GM12878 (cell line): ENCODE results near the gene TMEM231. TPM values are rescaled to one million over a fixed set of nuclear protein-coding genes. Genes with fewer than 3 reads are reported as not detected.

Experiments
- ATAC-seq: fragments of 200-7000 bp; cut with Tn5 transposase; 3 replicates; pipeline ENCODE4 v1.9.1; 2020; ENCODE audit warnings: mild to moderate bottlenecking, moderate library complexity
- Bru-seq: library from RNA; stranded (reverse); fragments of 400-500 nt; gene quantifications from one replicate; lab custom pipeline; 2021; lab: Mats Ljungman, UMichigan
- BruChase-seq, 2 experiments: library from RNA; stranded (reverse); fragments of 400-500 nt; gene quantifications; one replicate each; lab custom pipeline; 2021; lab: Mats Ljungman, UMichigan
- BruUV-seq: library from RNA; stranded (reverse); fragments of 400-500 nt; replicated peaks from 2 replicates; lab custom pipeline; 2021; lab: Mats Ljungman, UMichigan
- CTCF ChIA-PET: fragments of 300-600 bp; sonication (Branson Sonifier 250); formaldehyde crosslinking; extraction: SDS; loops from one replicate; lab custom pipeline; 2021; ENCODE audit warnings: inconsistent platforms; lab: Yijun Ruan, JAX
- POLR2A ChIA-PET: fragments of 350-600 bp; formaldehyde crosslinking; extraction: SDS; loops from one replicate; lab custom pipeline; 2021; ENCODE audit warnings: inconsistent platforms; lab: Charles Lee
- RAD21 ChIA-PET: fragments of 300-600 bp; sonication (Branson Sonifier 250); formaldehyde crosslinking; loops from one replicate; lab custom pipeline; 2023; ENCODE audit warnings: antibody characterized with exemption; ENCODE audit not compliant: unreplicated experiment; lab: Charles Lee
- SMC1A ChIA-PET: fragments of 300-600 bp; sonication (Branson Sonifier 250); formaldehyde crosslinking; loops from one replicate; lab custom pipeline; 2023; ENCODE audit not compliant: unreplicated experiment, uncharacterized antibody; lab: Charles Lee
- DNase-seq: peaks from one replicate; pipeline ENCODE4 v3.0.0-alpha.2; 2011; ENCODE audit warnings: low read depth, low spot score
- FAIRE-seq: peaks from 3 replicates; lab custom pipeline; 2011; peaks lifted over from hg19 to GRCh38; lab: Jason Lieb, UNC
- H2AFZ ChIP-seq: 2 replicates; pipeline ENCODE4 v1.6.0; 2011; ENCODE audit warnings: low read depth, low read length, control low read depth; ENCODE audit not compliant: control insufficient read depth
- H3K27ac ChIP-seq: 2 replicates; pipeline ENCODE4 v1.5.1; 2011; ENCODE audit warnings: control low read depth; ENCODE audit not compliant: control insufficient read depth, insufficient read depth
- H3K27me3 ChIP-seq, 2 experiments: replicated peaks in 1 of 2; 2 replicates each; pipeline versions ENCODE4 v1.6.0 to v1.6.1; 2011; ENCODE audit warnings: low read length in 1 of 2; ENCODE audit not compliant: control insufficient read depth in 2 of 2, insufficient read depth in 2 of 2
- H3K36me3 ChIP-seq, 2 experiments: 2 replicates each; pipeline ENCODE4 v1.5.1; 2011; ENCODE audit warnings: low read length in 1 of 2; ENCODE audit not compliant: control insufficient read depth in 2 of 2, insufficient read depth in 2 of 2
- H3K4me1 ChIP-seq: 2 replicates; pipeline ENCODE4 v1.6.1; 2011; ENCODE audit warnings: mild to moderate bottlenecking, low read length, moderate library complexity, mixed read lengths; ENCODE audit not compliant: control insufficient read depth, insufficient read depth
- H3K4me2 ChIP-seq: 2 replicates; pipeline ENCODE4 v1.6.0; 2011; ENCODE audit warnings: control low read depth; ENCODE audit not compliant: control insufficient read depth, insufficient read depth
- H3K4me3 ChIP-seq: fragments of 200-600 bp; sonication (generic); 2 replicates; pipeline ENCODE4 v1.5.1; 2016
- H3K79me2 ChIP-seq: 2 replicates; pipeline ENCODE4 v1.6.0; 2011; ENCODE audit warnings: low read length; ENCODE audit not compliant: control insufficient read depth, insufficient read depth
- H3K9ac ChIP-seq: 2 replicates; pipeline ENCODE4 v1.8.0; 2011; ENCODE audit warnings: low read length, control low read depth, mixed read lengths; ENCODE audit not compliant: control insufficient read depth, insufficient read depth
- H3K9me3 ChIP-seq: replicated peaks from 3 replicates; pipeline ENCODE4 v1.5.1; 2011; ENCODE audit warnings: mild to moderate bottlenecking, low read length; ENCODE audit not compliant: control insufficient read depth, insufficient read depth
- H4K20me1 ChIP-seq: 2 replicates; pipeline ENCODE4 v1.6.0; 2011; ENCODE audit not compliant: control insufficient read depth, insufficient read depth
- ASH2L ChIP-seq: fragments of 300-600, 200-600 bp; sonication (generic); IDR thresholded peaks from 2 replicates; pipeline ENCODE4 v1.6.1; 2017; ENCODE audit warnings: low read depth, mild to moderate bottlenecking, borderline replicate concordance
- BACH1 ChIP-seq: fragments of 450-650 bp; IDR thresholded peaks from 2 replicates; pipeline ENCODE4 v1.6.1; 2017; ENCODE audit warnings: mild to moderate bottlenecking, borderline replicate concordance
- BMI1 ChIP-seq: fragments of 450-650 bp; IDR thresholded peaks from 2 replicates; pipeline ENCODE4 v1.6.1; 2016; ENCODE audit warnings: mild to moderate bottlenecking, moderate library complexity, borderline replicate concordance
- CREM ChIP-seq: IDR thresholded peaks from 2 replicates; pipeline ENCODE4 v1.6.1; 2014; ENCODE audit warnings: antibody characterized with exemption, low read depth
- DPF2 ChIP-seq: fragments of 450-650 bp; IDR thresholded peaks from 2 replicates; pipeline ENCODE4 v1.6.1; 2017; ENCODE audit warnings: mild to moderate bottlenecking
- E2F8 ChIP-seq: fragments of 450-650 bp; IDR thresholded peaks from 2 replicates; pipeline ENCODE4 v1.6.1; 2018; ENCODE audit warnings: mild to moderate bottlenecking, low read depth, moderate library complexity; ENCODE audit not compliant: partially characterized antibody
- FOXK2 ChIP-seq: fragments of 450-650 bp; IDR thresholded peaks from 2 replicates; pipeline ENCODE4 v1.6.1; 2017; ENCODE audit warnings: mild to moderate bottlenecking, moderate library complexity
- GATAD2B ChIP-seq: fragments of 450-650 bp; conservative IDR thresholded peaks from 2 replicates; pipeline ENCODE4 v1.6.1; 2017; ENCODE audit warnings: low read depth, mild to moderate bottlenecking, moderate library complexity
- HDGF ChIP-seq: fragments of 450-650 bp; IDR thresholded peaks from 2 replicates; pipeline ENCODE4 v1.6.1; 2016; ENCODE audit warnings: antibody characterized with exemption
- NFYB ChIP-seq: IDR thresholded peaks from 2 replicates; pipeline ENCODE4 v1.6.1; 2011; ENCODE audit warnings: low read depth, mild to moderate bottlenecking, low read length, improper control_type of control experiment, moderate library complexity; ENCODE audit not compliant: insufficient read depth
- SRF ChIP-seq, 2 experiments: IDR thresholded peaks; 2 replicates each; pipeline ENCODE4 v1.6.1; 2011; ENCODE audit warnings: low read depth in 2 of 2, low read length in 2 of 2, mild to moderate bottlenecking in 1 of 2, moderate library complexity in 1 of 2
- WGBS: methylation state at CpG from one replicate; pipeline ENCODE4 v1.1.6; 2016; ENCODE audit warnings: low lambda C conversion rate; ENCODE audit not compliant: insufficient replicate concordance, insufficient coverage; ENCODE audit errors: missing lambda C conversion rate; 5-methylcytosine and 5-hydroxymethylcytosine counted together
- in situ Hi-C: fragments of 300-500 bp; cut with MboI; formaldehyde crosslinking; loops from 9 replicates; pipeline ENCODE4 v1.14.3; 2018; ENCODE audit warnings: mixed read lengths
- intact Hi-C: fragments of 100-400 bp; cut with micrococcal nuclease; formaldehyde crosslinking; loops from one replicate; pipeline ENCODE4 v1.14.2; 2022; ENCODE audit not compliant: unreplicated experiment
- long read RNA-seq, 2 experiments: library from polyadenylated mRNA; unstranded; transcript quantifications; one replicate each; pipeline ENCODE4 v2.0.0, GENCODE V29; 2019 to 2020
- polyA minus RNA-seq, 3 experiments: library from RNA; depleted of rRNA, polyadenylated mRNA; stranded (reverse); fragments of >200 nt; gene quantifications; 2 replicates each; pipeline ENCODE4 v1.2.3, GENCODE V29; 2011
- polyA plus RNA-seq, 11 experiments: library from polyadenylated mRNA; depleted of rRNA in 4 of 11; unstranded in 6 of 11; stranded (reverse) in 5 of 11; fragments of >200 nt; fragmentation: Nextera tagmentation in 4 of 11; fragmentation: Illumina TruSeq in 1 of 11; extraction: Ambion mirVana in 4 of 11; extraction: Trizol in 1 of 11; gene quantifications; 1 replicate in 1 of 11; 2 replicates in 10 of 11; pipeline versions ENCODE4 v1.2.1 to v1.2.3, GENCODE V29; 2011 to 2016; ENCODE audit warnings: inconsistent platforms in 2 of 11, missing spikeins in 2 of 11, low read depth in 1 of 11
- total RNA-seq, 4 experiments: library from RNA; depleted of rRNA in 3 of 4; stranded (reverse); fragments of >200 nt in 3 of 4; fragmentation: Illumina TruSeq in 1 of 4; extraction: Trizol in 1 of 4; gene quantifications; 2 replicates each; pipeline versions ENCODE4 v1.2.1 to v1.2.3, GENCODE V29; 2013 to 2021
- TF ChIP-seq, protein P1 (sequence below): fragments of 450-650 bp; conservative IDR thresholded peaks from 2 replicates; pipeline ENCODE4 v1.6.1; 2017; ENCODE audit warnings: mild to moderate bottlenecking, moderate library complexity

Gene TMEM231
- 26.3 and 27.2 TPM in 2 replicates for total RNA-seq (2013; cell fraction: nucleolus; rRNA removed)
- 5.9 and 7.4 TPM in 2 replicates for total RNA-seq (2014; rRNA removed)
- total RNA-seq (2014; rRNA removed; fragmentation: Illumina TruSeq; extraction: Trizol): 4.3 TPM in 2 replicates
- total RNA-seq (2021): 5.6 and 5.9 TPM in 2 replicates
- 3.7 TPM for polyA plus RNA-seq (2011; ENCODE audit: low read depth)
- polyA plus RNA-seq (2011; rRNA removed): 4.4 and 5.4 TPM in 2 replicates
- polyA plus RNA-seq (2011; cell fraction: cytosol; rRNA removed): 10.1 and 14.2 TPM in 2 replicates
- 8.9 and 10.1 TPM in 2 replicates for polyA plus RNA-seq (2011; cell fraction: nucleus; rRNA removed)
- 4.5 and 5.1 TPM in 2 replicates for polyA plus RNA-seq (2012)
- 5.3 and 6.9 TPM in 2 replicates for polyA plus RNA-seq (2014; fragmentation: Illumina TruSeq; extraction: Trizol)
- polyA plus RNA-seq (2014; fragmentation: Nextera tagmentation; extraction: Ambion mirVana): 1 to 10 TPM; 1.2 TPM
- 5.2 and 9.1 TPM in 2 replicates for polyA plus RNA-seq (2014; rRNA removed)
- polyA plus RNA-seq (2016; fragmentation: Nextera tagmentation; extraction: Ambion mirVana): 1 to 10 TPM; 6.4 to 6.5 TPM
- polyA minus RNA-seq (2011; rRNA and poly(A)+ RNA removed): 9.6 and 21.1 TPM in 2 replicates
- polyA minus RNA-seq (2011; cell fraction: cytosol; rRNA and poly(A)+ RNA removed): 2.7 and 5.7 TPM in 2 replicates
- polyA minus RNA-seq (2011; cell fraction: nucleus; rRNA and poly(A)+ RNA removed): 4.1 and 5.0 TPM in 2 replicates
- percentile 52 among the genes with signal in this experiment for Bru-seq, nascent RNA
- percentile 65 among the genes with signal in this experiment for BruChase-seq, experiment 1, labeled RNA remaining after a 6-hour chase
- BruChase-seq, experiment 2, labeled RNA remaining after a 2-hour chase: percentile 64 among the genes with signal in this experiment
- long read RNA-seq, experiment 1, full-length matches to known transcripts: 1 of 4 reads
- long read RNA-seq, experiment 1, partial matches to known transcripts: 0 of 4 reads
- long read RNA-seq, experiment 1, other reads (novel, unspliced or antisense): 3 of 4 reads
- long read RNA-seq, experiment 2, full-length matches to known transcripts: 2 of 6 reads
- long read RNA-seq, experiment 2, partial matches to known transcripts: 3 of 6 reads
- long read RNA-seq, experiment 2, other reads (novel, unspliced or antisense): 1 of 6 reads

- DNase-seq: no peak
- Histone ChIP-seq H3K36me3 (no peaks in the 10 kb centered on the region), H3K27ac (peak within 1 kb of the TSS; percentile 65), H4K20me1 (no peaks in the 10 kb centered on the region), H3K4me2 (peak within 1 kb of the TSS; percentile 93), H3K79me2 (no peaks in the 10 kb centered on the region), H3K4me3 (peak within 1 kb of the TSS; percentile 81), H2AFZ (peak within 1 kb of the TSS; percentile 72), H3K4me1 (peaks cover 4% of the 10 kb centered on the region; the same call in 1 of the 2 replicates), H3K9me3 (no peaks in the 10 kb centered on the region), H3K27me3 (no peaks in the 10 kb centered on the region), H3K9ac (peak within 1 kb of the TSS; percentile 73)
- peak; percentile 99 for FAIRE-seq
- CTCF ChIA-PET: interaction anchor here (0.7 to 4.7 kb wide), 9 partner anchors 9 to 389 kb away, joined by 3 to 31 read pairs (median 7); partner anchors contain the start of genes ADAT1 and GABARAPL2
- no TSS peak for BruUV-seq
- RAD21 ChIA-PET: interaction anchor here (0.5 to 1.8 kb wide), 13 partner anchors 10 to 357 kb away, joined by 3 to 13 read pairs (median 4); partner anchors contain the start of genes ADAT1 and GABARAPL2
- WGBS: under 1% methylated on average over 75 of the region's 75 CpGs
- in situ Hi-C loops (no loop called here), intact Hi-C loops (loop anchor here (2.0 to 5.0 kb wide), 3 partner anchors 39 to 206 kb away; partner anchors contain the start of gene ADAT1)
- SMC1A ChIA-PET: interaction anchor here (0.8 to 2.1 kb wide), 8 partner anchors 9 to 92 kb away, joined by 3 to 13 read pairs (median 4); partner anchors contain the start of genes KARS1 and TERF2IP
- peak; percentile 96 for ATAC-seq
- POLR2A ChIA-PET: interaction anchor here (0.5 to 8.1 kb wide), 8 partner anchors 9 to 979 kb away, joined by 3 to 72 read pairs (median 3); partner anchors contain the start of genes ADAT1, GABARAPL2, KARS1 and TERF2IP
- TF ChIP-seq, protein P1, sequence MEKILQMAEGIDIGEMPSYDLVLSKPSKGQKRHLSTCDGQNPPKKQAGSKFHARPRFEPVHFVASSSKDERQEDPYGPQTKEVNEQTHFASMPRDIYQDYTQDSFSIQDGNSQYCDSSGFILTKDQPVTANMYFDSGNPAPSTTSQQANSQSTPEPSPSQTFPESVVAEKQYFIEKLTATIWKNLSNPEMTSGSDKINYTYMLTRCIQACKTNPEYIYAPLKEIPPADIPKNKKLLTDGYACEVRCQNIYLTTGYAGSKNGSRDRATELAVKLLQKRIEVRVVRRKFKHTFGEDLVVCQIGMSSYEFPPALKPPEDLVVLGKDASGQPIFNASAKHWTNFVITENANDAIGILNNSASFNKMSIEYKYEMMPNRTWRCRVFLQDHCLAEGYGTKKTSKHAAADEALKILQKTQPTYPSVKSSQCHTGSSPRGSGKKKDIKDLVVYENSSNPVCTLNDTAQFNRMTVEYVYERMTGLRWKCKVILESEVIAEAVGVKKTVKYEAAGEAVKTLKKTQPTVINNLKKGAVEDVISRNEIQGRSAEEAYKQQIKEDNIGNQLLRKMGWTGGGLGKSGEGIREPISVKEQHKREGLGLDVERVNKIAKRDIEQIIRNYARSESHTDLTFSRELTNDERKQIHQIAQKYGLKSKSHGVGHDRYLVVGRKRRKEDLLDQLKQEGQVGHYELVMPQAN: peak; percentile 98
- TF ChIP-seq SRF (IDR thresholded peaks at IDR 0.05; ENCODE audit: low read depth in 2 of 2, low read length in 2 of 2) (peak; percentile 56 to 82; a peak in 3 of 4 replicates), E2F8 (no peak), HDGF (0 out of 2 replicates have a peak, but pooled peaks have one; percentile 59), BMI1 (peak; percentile 95), DPF2 (0 out of 2 replicates have a peak, but pooled peaks have one; percentile 21), FOXK2 (no peak), BACH1 (0 out of 2 replicates have a peak, but pooled peaks have one; percentile 18), GATAD2B (0 out of 2 replicates have a peak, but pooled peaks have one; percentile 37), ASH2L (no peak), NFYB (peak; percentile 54; the same call in 1 of the 2 replicates), CREM (peak; percentile 34; the same call in 1 of the 2 replicates)
These were observed at the start of gene TMEM231 for GRCh38 chr16:75555707-75556430. TSS of gene TMEM231 (minus strand) at chr16:75556252. CDS start at chr16:75556209, 43 bp downstream.
